GM19035 (cell line): ENCODE measurements around the gene KIF1A.

Experiments used
- ATAC-seq: cut with Tn5 transposase; IDR thresholded peaks from one replicate; pipeline ENCODE4 v1.9.1; 2021; ENCODE audit not compliant: unreplicated experiment

KIF1A gene

DNA sequence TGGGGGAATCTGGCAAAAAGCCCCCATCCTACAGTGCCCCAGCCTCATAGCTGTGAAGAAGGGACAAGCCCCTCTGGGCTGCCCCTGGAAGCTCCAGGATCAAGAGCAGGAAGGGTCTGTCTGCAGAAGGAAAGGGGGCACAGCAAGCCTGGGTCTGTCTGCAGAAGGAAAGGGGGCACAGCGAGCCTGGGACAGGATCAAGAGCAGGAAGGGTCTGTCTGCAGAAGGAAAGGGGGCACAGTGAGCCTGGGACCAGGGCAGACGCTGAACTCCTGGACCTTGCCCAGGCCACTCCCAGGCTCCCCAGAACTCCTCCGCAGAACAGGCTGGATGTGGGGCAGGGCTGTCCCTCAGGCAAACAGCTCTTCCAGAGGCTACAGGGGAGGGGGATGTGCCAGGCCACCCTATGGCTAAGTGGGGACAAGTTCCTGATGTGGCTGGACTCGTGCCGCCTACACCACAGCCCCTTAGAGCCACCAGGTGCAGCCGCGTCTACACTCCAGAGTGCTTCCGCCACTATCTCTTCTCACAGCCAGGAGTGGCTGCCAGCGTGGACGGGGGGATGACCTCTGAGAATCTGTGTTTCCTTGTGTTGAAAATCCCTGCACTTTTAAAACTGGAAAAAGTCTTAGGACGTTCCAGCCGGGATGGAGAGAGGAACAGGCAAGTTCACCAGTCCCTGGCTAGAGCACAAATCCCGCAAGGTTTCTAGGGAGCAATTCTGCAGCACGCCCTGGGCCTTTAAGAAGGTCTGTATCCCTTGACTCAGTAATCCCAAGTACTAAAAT is 20.8 kb downstream of the KIF1A start:
- no peak for ATAC-seq

DNA sequence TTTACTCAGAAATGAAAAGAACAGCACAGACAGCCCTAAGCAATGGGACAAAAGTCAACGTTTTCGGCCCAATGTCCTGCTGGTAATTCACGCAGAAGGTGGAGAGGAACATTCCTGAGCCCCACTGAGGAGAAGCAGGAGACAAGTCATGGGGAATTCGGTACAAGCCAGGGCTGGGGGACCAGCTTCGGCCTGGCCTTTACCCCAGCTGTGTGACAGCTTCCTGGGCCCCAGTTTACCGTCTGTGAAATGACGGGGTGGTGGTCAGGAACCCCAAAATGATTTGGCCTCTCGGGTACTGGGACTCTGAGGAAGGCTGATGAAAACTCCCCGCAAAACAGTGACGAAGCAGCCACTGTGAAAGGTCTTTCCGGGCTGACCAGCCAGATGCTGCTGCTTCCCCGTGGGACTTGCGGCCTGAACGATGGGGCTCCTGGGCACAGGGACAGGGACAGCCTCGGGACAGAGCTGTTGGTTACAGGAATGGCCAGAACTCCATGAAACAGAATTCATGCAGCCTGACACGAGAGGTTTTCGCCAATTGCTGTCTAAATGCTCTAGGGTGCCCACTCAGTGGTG is 21.6 kb downstream of the KIF1A start:
- no peak for ATAC-seq

DNA sequence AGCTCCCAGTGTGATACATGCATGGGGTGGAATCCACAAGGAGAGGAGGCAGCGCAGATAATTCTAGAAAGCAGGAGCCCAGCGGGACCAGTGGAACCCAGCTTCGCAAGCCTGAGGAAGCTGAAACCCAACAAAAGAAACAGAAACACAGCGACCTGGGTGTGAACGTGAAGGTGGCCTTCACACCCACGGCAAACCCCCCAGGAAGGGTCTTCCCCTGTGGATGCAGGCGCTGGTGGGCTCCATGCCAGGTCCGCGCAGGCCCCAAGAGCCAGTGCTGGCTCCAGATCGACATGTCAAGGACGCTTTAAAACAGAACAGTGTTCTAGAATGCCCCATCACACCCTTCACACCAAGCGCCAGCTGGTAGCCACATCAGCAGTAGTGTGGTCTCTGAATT is 22.1 kb downstream of the KIF1A start:
- ATAC-seq = no peak

DNA sequence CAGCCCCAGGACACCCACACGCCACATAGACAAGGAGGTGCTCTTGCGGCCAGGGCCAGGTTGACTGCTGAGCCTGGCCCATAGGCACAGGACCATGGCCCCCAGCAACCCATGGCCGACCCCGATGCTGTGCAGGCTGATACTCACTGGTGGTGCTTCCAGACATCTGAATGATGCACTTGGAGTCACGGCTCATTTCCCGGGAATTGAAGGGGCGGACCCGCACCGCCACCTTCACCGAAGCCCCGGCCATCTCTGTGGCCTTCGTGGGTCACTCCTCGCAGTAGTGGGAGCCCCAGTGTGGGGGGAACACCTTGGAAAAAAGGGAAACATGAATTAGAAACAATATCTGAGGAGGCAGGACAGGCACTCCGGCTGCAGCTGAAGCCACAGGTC is 22.5 kb downstream of the KIF1A start:
- ATAC-seq = no peak

DNA sequence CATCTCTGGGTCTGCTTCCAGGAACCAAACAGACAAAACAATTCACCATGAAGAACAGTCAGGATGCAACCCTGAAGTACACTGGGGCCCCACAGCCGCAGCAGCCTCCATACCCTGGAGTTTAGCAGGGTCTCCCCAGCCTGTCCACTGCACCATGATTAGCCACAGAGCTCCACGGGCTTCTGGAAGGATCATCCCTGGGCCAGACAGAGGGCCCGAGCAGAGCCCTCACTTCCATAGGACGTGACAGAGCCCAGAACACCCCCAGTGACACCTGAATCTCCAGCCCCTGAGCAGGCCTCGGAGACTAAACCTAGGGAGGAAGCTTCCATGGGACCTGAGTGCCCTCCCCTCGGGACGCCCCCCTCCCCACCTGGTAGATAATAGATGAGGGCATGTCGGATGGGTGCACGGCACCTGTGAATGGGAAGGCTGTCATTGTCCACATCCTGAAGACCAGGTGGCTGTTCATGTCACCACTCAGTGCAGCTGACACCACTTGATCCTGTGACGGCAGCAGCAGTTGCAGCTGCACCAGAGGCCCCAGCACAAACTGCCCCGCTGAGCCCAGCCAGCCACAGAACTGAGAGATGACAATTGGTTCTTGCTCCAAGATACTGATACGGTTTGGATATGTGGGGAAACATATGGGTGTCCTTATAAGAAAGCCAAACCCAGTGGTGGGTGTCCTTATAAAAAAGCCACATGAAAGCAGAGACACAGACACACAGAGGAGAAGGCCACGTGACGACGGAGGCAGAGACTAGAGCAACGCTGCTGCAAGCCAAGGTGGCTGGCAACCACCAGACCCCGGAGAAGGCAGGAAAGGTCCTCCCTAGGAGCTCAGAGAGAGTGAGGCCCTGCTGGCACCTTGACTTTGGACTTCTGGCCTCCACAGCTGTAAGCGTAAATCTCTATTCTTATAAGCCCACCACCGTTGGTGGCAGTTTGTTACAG is 23.2 kb downstream of the KIF1A start:
- no peak for ATAC-seq

DNA sequence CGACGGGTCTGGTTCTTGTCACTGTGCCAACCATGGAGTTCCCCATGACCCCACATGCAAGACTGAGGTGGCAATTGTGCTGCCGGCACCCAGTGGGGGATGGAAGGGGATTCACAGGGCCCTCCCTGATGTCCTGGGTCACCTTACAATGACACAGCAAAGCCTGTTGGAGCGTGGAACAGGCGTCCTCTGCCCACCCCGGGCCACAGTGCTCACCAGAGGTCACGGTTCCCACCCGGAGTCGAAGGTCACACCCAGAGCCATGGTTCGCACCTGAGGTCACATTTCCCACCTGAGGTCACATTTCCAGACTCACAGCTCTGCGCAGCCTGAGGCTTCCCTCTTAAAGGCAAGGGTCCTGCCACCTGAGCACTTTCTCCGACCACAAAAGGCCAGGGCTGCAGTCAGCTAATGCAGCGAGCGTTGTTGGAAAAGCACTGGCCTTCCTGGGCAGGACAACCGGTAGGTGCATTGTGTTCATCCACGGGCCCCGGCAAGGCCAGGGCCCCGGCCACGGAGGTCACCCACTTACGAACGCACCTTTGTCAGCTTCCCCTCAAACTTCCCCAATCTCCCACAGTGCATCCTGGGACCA is 24.0 kb downstream of the KIF1A start:
- ATAC-seq = no peak

DNA sequence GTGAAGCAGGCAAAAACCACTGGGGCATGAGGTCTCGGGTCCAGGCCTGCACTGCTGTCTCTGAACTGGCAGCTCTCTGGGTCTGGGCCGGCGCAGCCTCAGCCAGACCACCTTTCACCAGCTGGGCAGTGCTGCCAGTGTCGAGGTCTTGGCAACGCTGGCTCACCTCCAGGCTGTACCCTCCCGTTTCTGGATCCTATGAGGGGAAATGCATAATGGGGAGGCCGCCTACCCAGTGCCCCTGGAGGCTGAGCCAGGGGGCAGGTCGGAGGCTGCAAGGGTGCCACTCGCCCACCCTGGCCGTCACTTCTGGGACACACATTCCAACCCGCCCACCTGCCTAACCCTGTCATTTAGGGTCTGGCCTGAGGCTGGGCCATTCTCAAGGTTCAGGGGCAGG is 24.6 kb downstream of the KIF1A start:
- no peak for ATAC-seq

DNA sequence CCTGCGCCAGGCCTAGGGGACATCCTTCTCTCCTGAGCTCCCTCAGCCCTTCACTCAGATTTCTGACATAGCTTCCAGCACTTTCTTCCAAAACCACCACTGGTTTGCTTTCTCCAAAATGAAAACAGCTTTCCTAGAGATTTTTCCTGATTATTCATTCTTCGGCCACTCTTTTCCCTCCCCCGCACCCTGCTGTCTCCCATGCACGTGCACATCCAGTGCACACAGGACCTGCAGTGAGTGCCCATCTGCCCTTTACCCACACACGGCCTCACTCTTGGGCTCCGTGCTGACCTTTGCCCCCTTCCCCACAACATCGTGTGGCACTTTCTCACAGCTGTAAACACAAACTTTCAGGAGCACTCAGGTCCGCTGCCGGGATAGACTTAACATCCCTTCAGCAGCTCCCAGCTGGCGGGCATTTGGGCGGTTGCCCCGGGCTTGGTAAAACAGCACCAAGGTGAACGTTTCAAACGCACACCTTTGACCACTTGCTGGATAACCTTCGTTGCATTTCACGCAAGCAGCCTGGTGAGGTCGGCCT is 25.8 kb downstream of the KIF1A start:
- no peak for ATAC-seq

DNA sequence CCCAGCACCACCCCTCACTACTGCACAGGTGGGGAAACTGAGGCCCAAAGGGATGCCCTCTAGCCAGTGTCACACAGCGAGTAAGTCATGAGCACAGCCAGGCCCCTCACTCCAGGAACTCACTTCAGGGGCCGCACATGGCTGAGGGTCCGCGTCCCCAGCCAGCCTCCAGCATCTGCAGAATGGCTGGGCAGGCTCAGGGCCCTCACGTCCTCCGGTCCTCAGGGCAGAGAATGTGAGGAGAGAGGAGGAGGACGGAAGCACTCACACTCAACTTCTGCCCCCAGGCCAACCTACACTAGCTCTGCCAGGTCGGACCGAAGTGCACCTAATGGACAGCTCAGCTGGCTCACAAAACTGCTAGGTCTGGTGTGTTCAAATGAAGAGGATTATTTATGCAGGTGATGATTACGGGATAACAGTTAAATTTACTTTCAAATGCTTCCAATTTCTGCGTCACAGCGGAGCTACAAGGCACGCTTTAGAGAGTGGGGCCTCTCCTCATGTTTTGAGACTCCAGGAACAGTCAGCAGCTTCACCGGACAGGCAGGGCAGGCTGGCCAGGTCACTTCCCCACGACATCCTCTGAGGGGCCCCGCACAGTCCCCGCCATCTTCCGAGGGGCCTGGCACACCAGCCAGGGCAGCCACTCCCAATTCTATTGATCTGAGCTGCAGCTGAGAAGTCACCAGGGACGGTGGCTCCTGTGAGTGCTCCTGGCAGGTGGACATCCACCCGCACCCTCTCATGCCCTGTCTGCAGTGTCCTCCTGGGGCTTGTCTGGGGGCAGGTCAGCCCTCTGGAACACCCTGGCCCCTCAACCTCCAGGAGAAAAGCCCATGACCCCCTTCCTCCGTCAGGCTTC is 26.5 kb downstream of the KIF1A start:
- no peak for ATAC-seq

DNA sequence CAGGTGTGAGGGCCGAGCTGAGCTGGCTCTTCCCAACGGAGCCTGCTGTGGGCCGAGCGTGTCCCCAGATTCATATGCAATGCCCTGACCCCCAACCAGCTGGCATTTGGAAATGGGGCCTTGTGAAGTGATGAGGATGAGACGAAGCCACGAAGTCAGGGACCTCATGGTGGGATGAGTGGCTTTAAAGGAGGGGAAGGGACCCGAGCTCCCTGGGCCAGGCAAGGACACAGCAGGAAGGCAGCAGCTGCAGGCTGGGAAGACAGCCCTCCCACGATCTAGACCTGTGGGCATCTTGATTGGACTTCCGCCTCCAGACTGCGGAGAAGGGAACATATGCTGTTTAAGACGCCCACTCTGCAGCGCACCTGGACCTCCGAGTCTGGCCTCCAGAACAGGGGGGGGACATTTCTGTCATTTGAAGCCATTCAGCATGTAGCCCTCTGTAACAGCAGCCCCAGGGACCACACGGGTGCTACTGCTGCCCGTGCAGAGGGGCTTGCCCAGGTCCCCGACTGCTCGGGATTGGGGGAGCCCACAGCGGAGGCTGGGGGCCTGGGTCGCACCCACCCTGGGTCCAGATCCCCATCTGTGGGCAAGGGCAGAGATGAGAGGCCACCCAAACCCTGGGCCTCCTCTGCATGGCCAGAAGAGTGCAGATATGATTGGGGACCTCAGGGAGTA is 27.2 kb downstream of the KIF1A start:
- ATAC-seq = no peak

DNA sequence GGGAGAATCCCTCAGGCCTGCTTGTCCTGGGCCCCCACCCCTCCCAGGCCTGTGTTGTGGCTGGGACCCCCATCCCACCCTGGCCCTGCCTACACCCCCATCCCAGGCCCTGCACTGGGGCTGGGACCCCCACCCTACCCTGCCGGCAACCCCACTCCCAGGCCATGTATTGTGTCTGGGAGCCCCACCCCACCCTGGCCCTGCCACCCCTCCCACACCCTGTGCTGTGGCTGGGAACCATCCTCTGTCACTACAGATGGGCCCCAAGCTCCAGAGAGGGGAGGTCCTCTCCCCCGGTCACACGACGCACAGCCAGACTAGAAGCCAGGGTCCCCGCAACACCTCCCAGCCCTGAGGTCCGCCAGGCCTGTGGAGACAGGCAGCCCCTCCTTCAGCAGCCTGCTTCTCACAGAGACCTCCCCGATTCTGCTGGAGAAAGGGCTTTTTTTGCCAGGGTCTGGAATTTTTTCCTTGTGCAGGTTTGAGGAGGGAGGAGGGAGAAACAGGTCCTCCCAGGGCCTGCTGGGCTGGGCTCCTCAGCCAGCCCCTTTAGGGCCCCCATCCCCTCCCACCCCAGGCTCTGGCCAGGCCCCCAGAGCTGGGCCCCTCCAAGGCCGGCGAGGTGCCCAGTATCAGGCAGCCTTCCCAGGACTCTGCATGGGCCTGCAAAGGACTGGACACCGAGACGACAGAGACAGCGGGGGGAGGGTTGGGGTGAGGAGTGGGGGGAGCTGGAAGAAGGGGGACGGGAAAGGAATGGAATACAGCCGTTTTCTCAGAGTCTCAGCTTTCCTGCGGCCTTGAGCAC is 28.0 kb downstream of the KIF1A start:
- ATAC-seq = no peak

DNA sequence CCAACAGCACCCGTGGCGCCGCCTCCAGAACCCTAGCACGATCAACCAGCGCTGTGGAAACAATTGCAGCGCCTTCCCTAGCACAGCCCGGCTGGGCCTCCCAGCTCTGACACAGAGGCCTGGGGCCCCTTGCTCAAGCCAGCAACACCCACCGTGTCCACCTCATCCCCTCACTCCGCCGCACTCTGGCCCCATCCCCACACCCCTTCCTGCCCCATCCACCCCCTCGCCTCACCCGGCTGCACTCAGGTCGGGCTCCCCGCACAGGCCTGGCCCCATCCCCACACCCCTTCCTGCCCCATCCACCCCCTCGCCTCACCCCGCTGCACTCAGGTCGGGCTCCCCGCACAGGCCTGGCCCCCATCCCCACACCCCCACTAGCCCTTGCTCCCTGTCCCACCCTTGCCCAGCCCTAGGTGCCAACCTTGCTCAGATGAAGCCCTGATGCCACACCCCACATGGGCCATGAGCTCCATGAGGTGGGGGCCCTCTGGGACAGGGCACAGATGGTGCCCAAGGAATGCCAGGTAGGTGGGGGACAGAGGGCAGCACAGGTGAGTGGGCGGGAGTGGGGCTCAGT is 28.7 kb downstream of the KIF1A start:
- ATAC-seq = no peak

DNA sequence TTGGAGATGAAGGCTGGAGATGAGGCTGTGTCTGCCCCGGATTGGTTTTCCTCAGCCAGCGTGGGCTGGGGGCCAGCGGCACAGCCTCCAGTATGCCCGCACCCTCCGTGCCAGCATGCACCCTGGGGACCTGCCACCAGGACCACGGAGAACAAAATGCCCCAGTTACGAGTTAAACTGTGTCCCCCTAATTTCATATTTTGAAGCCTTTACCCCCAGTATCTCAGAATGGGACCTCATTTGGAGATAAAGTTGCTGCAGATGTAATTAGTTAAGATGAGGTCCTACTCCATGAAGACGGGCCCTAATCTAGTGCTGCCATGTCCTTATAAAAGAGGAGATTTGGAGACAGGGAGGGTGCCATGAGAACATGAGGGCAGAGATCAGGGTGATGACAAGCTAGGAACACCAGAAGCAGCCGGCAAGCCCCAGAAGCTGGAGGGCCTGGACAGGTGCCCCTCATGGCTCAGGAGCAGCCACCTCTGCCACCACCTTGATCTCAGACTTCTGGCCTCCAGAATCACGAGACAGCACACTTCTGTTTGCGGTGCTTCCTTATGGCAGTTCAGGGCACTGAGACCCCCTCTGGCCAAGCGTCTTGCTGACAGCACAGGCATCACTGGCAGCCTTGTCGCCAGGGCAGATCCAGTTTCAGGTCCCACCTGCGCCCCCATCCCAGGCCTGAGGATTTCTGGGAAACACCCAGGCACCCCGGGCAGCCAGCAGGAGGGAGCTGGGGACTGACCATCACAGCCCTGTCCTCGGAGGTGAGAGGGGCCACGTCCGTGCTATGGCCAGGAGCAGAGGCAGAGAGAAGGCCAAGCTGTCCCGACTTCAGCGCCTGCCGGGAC is 29.4 kb downstream of the KIF1A start:
- ATAC-seq = no peak

DNA sequence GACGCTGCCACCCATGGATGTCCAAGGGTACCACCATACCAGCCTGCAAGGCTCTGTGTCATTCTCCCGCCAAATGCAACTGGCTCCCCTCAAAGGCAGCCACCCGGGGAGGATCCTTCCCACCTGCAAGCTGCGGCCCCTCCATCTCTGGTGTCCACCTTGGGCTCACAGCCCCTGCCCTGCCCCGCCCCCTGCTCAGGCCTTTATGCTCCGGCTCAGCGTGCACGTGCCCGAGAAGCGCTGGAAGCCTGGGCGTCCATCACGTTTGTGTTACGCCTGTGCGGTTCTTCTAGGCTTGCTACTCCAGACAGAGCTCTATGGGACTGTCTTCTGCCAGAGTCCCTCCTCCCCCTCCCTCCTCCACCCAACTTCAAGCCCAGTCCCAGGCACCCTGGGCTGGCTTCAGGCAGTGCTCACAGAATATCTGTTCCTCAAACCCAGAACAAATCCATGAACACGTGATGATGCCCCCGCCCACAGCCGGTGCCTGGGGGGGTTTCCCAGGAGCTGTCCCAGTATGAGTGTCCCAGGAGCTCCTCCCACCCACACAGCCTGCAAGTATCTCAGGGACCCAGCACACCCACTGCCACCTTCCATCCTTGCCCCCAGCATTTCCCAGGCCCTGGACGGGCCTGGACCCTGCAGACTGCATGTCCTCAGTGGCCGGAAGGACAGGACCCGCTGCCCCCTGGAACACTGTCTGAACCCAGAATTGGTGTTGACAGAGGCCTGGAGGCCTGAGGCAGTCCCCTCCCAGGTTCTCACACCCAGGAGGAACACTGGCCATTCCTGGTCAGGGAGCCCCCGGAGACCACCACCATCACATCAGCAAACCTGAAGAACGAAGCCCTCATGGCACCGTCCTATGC is 30.3 kb downstream of the KIF1A start:
- ATAC-seq = no peak

DNA sequence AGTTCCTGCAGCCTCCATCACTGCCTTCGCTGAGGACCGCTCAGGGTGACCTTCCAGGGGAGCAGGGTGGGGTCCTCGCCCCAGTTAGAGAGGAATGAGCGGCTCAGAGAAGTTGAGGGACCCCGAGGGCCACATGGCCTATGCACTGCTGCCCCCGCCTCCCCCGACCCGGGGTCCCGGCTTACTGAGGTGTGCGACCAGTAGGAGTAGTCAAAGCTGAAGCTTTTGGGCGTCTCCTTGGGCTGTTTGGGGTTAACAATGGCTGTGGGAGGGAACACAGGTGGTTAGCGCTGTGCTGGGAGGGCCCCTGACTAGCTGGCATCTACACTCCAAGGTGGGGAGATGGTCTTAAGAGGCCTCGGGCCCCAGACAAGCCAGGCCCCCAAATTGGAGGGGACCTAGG is 31.0 kb downstream of the KIF1A start:
- no peak for ATAC-seq

DNA sequence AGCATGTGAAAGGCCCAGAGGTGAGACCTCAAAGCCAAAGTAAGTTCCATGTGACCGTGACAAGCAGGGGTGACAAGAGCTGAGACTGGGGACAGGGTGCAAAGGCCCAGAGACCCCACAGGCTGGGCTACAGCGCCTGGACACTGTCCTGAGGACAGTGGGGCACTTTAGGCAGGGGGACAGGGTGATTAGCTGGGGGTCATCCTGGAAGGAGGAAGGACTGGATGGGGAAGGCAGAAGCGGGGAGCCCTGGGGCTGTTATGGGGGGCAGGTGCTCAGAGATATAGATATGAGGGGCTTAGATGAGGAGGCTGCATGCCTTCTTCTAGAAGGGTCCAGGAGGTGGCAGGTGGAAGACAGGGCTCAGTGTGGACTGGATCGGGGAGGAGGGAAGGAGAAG is 31.5 kb downstream of the KIF1A start:
- ATAC-seq = no peak
